Myocyte (in vitro differentiated cells): Measurements from ENCODE around the gene SIRT7. TPM values are rescaled to one million over a fixed set of nuclear protein-coding genes. Genes with fewer than 3 reads are reported as not detected.
"Not testable (repeated sequence)": the region's sequence is repeated elsewhere in the genome, so short reads cannot be mapped to it uniquely, and the experiment has no call there.

Source experiments
- DNase-seq: peaks from one replicate; pipeline ENCODE4 v3.0.0-alpha.2; 2012; ENCODE audit warnings: low read depth
- total RNA-seq: library from RNA; depleted of rRNA; stranded (reverse); fragments of >200 nt; gene quantifications from 2 replicates; pipeline ENCODE4 v1.2.3, GENCODE V29; 2014

Gene SIRT7
- total RNA-seq, 1 donor from 2014 or later: 20.3 TPM

DNA sequence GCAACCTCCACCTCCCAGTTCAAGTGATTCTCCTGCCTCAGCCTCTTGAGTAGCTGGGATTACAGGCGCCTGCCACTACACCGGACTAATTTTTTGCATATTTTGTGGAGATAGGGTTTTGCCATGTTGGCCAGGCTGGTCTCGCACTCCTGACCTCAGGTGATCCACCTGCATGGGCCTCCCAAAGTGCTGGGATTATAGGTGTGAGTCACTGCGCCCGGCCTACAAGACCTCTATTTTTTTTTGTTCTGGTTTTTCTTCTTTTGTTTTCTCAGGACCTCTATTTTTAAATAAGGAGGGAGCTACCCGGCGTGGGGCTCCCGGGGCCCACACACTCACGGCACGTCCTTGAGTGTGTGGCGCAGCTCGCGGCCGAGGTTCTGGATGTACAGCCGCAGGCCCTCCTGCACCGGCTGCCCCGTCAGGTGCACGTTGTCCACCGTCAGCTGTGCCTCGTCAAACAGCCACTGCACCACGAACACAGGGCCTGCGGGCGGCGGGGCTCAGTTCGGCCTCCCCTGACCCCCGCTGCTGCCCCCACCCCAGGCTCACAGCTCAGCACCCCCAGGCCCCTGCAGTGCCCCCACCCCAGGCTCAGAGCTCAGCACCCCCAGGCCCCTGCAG, 37.2 kb upstream of the SIRT7 start:
- no peak for DNase-seq

DNA sequence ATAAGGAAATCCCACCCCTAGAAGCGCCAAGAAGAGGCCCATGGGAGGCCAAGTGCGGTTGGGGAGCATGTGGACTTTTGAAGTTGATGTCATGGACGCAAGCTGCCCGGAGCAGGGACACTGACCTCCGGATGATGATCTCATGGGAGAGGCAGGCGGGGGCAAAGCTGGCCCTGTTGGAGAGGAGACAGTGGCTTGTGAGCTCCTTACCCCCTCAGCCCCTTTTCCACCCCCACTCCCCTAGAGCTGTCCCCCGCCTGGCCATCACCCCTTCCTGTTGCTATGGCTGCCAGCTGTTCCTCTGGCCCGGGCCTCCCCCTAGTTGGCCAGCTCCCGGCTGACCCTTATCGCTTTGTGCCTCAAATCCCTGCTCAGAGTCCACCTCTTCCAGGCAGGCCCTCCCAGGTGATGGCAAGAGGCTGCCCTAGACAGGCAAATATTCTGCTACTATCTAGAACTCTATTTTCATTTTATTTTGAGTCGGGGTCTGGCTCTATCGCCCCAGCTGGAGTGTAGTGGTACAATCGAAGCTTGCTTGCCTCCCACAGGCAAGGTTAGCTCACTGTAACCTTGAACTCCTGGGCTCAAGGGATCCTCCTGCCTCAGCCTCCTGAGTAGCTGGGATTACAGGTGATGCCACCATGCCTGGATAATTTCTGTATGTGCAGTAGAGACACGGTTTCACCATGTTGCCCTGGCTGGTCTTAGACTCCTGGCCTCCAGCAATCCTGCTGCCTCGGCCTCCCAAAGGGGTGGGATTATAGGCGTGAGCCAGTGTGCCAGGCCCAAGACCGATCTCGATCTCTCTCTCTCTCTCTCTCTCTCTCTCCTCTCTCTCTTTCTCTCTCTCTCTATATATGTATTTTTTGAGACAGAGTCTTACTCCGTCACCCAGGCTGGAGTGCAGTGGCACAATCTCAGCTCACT, 36.4 kb upstream of the SIRT7 start:
- DNase-seq: no peak

DNA sequence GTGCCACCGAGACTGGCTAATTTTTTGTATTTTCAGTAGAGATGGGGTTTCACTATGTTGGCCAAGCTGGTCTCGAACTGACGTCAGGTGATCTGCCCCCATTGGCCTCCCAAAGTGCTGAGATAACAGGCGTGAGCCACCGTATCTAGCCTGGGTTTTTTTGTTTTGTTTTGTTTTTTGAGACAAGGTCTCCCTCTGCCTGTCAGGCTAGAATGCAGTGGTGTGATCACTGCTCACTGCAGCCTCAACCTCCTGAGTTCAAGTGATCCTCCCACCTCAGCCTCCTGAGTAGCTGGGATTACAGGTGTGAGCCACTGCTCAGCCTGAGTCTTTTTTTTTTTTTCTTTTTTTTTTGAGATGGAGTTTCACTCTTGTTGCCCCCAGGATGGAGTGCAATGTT, 35.5 kb upstream of the SIRT7 start:
- DNase-seq: not testable (repeated sequence)

DNA sequence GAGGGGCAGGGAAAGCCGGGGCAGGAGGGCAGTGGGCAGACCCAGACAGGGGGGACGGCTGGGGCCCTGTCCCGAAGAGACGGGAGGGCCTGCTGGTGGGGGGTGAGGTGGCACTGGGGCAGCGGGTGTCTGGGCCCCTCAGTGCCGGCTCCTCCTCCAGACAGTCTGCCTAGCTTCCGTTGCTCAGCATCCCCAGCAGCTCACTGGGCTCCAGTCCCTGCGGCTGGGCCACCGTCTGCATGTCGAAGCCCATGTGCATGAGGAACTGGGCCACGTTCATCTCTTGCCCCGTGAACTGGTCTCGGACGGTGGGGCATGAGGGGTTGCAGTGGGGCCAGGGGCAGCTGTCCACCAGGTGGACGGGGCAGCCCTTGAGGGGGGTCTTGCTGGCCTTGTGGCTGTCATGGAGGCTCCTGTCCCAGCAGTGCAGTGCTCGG, 34.8 kb upstream of the SIRT7 start:
- DNase-seq: no peak

DNA sequence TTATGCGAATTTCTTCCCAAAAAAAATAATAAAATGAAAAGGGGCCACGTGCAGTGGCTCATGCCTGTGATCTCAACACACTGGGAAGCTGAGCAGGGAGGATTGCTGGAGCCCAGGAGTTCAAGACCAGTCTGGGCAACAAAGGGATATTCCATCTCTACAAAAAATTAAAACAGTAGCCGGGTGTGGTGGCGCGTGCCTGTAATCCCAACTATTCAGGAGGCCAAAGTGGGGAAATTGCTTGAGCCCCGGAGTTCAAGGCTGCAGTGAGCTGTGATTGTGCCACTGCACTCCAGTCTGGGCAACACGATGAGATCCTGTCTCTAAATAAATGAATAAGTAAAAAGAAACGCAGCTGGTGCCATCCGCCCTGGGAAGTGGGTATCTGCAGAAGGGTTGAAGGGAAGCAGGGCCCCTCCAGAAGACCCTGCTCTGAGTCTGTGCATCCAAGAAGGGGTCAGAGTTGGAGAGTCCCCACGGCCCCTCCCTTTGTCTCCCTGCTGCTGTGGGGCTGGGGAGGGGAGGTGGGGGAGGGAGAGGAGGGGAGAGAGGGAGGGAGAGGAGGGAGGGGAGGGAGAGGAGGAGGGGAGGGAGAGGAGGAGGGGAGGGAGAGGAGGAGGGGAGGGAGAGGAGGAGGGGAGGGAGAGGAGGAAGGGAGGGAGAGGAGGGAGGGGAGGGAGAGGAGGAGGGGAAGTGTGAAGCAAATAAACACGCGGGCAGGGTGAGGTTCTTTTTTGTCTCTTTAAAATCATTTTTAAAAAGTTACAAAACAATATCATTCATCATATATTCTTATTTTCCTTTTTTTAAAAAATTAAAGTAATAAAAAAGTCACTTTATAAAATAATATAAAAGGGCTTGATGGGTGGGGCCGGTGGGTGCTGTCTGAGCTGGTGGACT, 34.1 kb upstream of the SIRT7 start:
- no peak for DNase-seq

DNA sequence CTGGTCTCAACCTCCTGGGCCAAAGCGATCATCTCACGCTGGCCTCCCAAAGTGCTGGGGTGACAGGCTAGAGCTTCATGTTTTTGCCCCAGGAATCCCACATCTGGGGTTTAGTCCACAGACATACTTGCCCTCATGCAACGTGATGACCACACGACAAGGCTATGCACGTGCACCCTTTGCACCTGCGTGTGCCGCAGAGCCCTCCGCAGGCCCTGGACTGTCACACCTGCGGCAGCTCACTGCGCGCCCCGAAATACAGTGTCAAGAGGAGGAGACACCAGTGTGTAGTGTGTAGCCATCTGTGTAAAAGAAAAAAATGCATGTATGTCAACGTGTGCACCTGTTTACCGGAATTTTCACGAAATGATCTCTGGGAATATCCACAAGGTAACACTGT, 32.5 kb upstream of the SIRT7 start:
- DNase-seq: no peak

DNA sequence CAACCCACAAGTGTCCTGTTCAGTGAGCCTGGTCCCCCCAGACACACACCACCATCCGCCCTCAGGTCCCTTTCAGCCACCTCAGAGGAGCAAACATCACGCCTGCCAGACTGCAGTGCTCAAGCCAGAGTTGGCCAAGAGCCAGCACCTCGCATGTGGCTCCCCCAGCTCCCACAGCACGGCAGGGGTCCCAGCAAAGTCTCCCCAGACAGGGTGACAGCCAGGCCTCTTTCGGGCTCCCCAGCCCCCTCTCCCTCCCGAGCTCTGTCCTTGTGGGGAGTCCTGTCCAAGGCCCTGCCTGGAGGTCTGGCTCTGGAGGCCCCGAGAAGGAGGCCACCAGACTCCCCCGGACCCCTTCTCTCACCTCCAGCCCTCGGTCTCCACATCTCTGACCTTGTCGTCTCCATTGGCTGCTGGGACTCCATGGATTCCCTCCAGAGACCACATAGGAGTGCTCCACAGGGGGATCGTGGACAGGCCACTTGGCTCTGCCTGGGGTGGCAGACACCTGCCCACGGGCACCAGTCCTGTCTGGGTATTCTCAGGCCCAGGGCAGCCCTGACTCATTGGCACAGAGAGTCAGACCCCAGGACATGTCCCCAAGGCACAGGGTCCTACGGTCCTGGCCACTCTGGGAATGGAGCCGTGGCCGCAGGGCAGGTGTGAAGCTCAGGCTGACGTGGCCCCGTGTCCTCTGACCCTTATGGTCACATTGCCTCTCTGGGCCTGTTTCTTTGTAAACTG, 30.8 kb upstream of the SIRT7 start:
- DNase-seq: no peak

DNA sequence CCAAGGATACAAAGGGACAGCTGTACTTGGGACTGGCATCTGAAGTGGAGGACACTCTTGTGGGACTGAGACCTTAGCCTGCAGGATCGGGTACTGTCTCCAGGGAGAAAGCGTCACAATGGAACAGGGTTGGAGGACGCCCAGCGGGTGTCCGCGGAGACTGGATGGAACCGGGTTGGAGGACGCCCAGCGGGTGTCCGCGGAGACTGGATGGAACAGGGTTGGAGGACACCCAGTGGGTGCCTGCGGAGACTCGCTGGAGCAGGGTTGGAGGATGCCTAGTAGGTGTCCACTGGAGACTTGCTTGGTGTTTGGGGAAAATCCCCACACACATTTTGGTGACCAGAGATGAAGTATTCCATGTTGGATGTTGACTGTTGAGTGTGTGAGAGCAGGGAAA, 29.2 kb upstream of the SIRT7 start, which contains the start of gene MYADML2:
Gene MYADML2 (minus strand): TSS at position 45 of the 400 bp plus-strand sequence. CDS start 5,492 bp downstream, outside the sequence.
- no peak for DNase-seq

DNA sequence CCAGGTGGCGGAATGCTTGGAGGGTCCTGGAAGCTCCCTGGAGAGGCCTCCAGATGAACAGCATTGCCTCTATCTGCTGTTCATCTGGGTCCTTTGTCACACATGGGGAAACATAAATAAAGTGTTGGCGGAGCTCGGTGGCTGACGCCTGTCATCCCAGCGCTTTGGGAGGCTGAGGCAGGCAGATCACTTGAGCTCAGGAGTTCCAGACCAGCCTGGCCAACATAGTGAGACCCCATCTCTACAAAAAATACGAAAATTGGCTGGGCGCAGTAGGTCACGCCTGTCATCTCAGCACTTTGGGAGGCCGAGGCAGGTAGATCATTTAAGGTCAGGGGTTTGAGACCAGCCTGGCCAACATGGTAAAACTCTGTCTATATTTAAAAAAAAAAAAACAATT, 26.9 kb upstream of the SIRT7 start:
- DNase-seq: no peak

DNA sequence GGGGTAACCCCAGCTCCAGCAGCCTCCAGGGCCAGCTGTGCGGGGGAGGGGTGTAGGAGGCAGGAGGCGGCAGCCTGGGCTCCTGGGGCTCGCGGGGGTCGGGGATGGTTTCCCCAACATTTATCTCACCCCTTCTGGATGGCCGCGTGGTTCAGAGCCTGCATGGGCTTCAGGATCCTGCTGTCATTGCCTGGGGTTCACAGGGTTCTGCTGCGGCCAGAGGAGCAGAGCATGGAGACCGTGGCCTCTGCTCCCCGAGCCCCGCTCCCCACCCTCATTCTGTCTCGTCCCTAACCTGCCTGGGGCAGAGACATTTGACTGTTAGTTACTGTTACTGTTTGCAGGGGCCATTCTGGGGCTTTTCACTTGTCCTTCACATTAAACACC, 24.2 kb upstream of the SIRT7 start:
- no peak for DNase-seq

DNA sequence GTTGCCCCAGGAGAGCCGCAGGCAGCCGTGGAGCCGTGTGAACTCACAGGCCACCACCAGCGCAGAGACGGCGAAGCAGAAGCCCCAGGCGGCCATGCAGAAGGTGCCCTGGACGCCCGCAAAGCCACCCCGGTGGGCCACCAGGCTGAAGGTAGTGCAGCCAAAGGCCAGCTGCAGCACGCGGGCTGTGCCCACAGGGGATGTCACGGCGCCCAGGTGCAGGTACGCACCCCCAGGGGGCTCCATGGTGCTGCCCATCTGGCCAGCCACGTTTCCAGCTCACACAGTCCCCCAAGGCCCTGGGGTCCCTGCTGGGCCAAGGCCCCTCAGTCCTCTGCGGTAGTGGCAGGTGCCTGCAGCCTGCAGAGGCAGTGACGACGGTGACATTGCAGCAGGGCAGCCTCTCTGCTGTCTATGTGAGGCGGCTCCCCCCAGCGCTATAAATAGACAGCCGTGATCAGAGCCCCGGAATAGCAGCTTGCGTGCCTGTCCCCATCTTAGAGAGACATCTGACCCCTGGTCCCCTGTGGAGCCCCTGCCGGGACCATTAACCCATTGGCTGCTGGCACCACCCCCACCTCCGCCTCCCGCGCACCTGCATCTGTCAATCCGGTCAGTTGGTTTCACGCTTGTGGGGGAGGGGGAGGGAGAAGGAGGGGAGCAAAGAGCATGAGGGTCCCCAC, 23.6 kb upstream of the SIRT7 start:
- DNase-seq: peak; percentile 92

DNA sequence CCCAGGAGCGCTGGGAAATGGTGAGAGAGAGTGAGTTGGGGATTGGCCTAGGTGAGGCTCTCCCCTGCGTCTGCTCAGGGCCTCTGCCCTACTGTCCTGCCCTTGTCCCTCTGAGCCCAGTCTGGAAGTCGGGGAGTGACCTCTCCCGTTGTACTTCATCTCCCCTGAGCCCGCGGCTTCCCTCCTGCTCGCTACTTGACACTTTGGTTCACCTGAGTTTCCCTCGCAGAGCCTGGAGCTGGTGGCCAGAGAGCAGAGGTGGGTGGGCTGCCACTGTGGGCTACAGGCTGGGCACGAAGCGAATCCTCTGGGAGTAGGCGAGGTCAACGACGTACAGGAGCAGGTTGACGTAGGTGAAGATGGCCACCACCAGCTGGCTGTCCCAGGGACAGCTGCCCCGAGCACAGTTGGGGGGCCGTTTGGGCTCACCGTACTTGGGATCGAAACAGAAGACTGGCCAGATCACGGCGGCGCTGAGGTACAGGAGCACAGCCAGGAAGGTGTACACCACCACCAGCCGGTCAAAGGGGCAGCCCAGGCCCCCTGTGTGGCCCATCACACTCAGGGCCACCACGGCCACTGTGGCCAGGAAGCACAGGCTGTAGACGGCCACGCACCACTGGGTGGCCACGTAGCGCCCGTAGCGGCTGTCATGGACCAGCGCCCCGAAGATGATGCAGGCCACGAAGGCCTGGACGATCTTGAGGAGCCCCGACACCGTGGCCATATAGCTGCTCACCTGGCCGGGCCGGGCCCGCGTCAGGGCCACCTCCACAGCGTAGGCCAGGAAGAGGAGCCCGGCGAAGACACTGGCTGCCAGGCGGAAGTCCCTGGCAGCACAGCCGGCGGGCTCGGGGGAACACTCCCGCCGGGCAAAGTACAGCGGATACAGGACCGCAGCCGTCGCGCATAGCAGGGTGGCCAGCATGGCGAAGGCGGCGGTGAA, 22.8 kb upstream of the SIRT7 start:
- no peak for DNase-seq

DNA sequence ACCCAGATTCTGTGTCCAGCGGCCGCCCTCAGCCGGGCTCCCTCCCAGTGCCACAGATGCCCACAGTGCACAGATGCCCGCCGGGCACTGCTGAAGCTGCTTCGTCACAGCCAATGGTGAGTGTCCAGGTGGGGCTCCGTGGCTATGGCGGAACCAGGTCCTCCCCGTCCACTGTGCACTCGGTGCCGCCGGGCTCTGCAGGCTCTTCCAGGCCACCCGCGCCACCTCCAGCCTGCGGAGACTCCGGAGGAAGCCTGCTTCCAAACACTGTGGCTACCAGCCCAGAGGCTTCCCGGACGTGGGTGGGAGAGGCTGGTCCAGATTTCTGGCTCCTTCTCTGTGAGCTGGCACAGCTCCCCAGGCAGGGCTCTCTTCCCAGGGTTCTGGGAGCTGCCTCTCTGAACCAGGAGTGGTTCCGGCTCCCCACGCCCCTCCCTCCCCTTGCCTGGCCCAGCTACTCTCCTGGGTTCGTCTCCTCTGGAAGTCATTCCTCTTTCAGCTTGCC, 22.0 kb upstream of the SIRT7 start:
- DNase-seq: no peak

DNA sequence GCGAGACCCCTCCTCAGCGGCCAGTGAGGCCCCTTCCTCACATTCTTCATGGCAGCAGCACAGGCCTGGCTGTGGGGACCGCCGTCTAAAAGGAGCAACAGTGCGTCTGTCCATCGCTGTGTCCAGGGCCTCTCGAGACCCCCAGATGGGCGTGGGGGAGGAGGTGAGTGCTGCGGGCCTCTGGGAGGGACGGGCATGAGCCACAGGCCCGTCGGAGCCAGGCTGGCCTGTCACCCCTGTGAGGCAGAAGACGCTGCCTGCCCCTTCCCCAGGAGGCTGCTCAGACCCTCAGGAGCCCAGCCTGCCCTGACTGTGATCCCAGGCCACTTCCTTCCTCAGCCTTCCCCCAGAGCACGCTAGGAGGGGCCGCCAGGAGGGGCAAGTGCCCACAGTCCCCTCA, 21.2 kb upstream of the SIRT7 start:
- DNase-seq: no peak

DNA sequence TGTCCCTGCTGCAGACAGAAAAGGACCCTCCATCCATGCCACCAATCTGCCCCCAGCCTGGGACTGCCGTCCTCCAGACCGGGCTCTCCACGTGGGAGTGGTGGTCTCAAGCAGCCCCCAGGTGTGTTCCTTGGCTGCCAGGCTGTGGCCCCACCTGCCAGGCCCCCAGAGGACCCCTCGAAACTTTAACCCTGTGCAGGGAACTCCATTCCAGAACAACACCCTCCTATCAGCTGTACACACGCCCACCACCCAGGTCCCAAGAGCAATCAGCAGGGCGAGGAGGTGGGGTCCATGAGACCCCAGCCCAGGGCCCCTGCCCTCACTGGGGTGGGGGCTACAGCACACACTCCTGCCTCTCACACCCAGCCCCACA, 17.7 kb upstream of the SIRT7 start:
- no peak for DNase-seq

DNA sequence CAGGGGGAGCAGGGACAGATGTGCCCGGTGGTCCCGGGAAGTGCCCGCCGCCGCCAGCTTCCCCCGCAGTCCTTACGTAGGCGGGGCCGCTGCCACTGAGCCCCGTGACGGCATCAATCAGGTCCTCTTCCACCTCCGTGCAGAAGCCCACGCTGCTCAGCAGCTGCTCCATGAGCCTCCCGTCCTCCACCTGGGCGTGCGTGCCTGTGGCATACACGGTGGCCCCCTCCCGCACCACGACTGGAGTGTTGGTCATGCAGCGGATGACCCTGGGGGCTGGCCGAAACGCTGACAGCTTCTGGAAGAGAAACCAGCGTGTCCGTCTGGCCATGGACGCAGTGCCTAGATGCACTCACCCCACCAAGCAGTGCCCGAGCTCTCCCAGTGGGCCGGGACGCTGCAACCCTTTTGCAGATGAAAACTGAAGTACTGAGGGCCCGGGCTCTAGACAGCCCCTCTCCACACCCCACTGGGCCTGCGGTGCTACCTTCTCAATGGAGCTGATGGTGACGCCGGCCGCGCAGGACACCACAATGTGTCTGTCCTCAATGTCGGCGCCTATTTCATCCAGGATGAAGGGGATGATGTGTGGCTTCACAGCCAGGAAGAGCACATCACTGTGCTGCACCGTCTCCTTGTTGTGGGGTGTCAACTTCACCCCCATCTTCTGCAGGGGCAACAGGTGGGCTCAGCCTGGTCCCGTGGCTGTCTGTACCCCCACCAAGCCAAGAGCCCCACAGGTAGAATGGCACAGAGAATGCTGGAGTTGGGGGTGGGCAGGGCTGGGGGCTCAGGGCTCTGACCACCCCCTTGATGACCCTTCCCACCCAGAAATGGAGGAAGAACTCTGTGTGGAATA, 17.1 kb upstream of the SIRT7 start:
- DNase-seq: no peak

DNA sequence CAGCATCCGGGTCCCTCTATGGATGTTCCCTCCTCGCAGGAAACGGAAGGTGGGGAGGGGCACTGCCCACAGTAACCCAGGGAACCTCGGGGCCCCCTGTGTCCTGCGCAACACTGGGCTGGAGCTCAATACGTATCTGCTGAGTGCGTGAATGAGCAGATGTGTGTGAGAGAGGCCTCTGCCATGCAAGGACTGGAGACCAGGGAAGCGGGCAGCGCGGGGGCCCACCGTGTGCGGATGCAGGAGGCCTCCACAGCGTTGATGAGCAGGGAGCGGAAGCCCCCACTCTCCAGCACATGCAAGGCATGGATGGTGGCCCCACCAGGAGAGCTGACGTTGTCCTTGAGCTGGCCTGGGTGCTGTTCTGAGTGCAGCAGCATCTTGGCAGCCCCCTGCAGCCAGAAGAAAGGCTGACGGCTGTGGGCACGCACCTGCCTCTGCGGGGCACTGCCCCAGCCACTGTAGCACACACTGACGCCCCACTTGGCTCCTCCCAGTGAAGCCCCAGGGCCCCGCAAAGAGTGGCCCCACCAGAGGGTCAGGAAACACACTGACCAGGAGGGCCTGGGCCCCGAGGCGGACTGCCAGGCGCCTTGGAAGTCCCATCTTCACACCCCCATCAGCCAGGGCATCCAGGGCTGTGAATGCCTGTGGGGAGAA, 16.3 kb upstream of the SIRT7 start:
- DNase-seq: no peak
